ENCODE data around the gene HBG1.
"Not testable (repeated sequence)": the region's sequence is repeated elsewhere in the genome, so short reads cannot be mapped to it uniquely, and the experiment has no call there.

Gene HBG1

DNA sequence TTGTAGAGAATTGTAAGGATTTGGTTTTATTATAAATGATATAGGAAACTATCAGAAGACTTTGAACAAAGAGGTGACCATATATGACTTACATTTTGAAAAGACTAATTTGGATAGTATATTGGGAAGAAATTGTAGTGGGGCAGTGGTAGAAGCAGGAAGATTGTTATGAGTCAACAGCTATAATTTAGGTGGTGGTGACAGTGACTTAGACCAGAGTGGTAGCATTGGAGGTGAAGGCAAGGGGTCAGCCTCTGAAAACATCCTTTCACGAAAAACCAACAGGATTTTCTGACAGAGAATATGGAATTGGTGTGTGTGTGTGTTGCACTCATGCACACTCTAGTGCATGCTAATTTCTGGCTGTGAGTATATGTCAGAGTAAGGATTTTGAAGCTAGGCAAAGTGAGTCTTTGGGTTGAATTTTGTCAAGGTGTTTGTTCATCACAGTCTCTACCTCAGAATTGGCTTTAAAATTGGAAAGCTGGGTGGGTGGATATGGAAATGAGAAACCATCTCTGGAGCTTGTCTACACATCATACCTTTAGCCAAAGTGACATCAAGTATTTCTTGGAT, 28.2 kb upstream of the HBG1 start:
- no peak for DNase-seq (ENCODE audit: low read depth in 3 of 3)

DNA sequence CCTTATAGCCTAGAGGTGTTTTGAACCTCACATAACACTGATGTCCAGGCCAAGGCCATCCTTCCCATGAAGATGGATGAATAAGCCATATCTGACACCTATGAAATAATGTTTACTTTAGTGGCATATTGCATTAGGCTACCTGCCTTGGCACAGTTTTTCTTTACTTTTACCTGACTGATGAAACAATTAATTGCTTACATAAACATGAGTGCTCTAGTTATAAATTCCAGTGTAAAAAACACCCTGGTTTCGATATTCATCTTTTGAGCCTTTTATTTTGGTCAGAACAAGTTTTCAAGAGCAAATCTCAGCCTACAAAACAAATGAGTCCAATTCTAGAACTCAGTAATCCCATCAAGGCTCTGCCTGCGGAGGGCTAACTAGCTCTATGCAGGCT, 27.0 kb upstream of the HBG1 start:
- no peak for DNase-seq (ENCODE audit: low read depth in 3 of 3)

DNA sequence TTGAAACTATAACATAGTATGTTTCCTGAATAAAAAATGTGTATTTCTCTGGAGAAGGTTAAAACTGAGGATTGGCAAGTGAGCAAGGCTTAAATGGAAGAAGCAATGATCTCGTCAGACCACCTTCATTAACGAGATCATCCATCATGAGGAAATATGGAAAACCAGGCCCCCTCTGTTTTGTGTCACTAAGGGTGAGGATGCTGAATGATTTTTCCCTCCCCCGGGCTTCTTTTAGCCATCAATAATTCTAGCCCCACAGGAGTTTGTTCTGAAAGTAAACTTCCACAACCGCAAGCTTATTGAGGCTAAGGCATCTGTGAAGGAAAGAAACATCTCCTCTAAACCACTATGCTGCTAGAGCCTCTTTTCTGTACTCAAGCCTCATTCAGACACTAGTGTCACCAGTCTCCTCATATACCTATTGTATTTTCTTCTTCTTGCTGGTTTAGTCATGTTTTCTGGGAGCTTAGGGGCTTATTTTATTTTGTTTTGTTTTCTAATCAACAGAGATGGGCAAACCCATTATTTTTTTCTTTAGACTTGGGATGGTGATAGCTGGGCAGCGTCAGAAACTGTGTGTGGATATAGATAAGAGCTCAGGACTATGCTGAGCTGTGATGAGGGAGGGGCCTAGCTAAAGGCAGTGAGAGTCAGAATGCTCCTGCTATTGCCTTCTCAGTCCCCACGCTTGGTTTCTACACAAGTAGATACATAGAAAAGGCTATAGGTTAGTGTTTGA, 25.9 kb upstream of the HBG1 start:
- DNase-seq (ENCODE audit: low read depth in 3 of 3) = no peak

DNA sequence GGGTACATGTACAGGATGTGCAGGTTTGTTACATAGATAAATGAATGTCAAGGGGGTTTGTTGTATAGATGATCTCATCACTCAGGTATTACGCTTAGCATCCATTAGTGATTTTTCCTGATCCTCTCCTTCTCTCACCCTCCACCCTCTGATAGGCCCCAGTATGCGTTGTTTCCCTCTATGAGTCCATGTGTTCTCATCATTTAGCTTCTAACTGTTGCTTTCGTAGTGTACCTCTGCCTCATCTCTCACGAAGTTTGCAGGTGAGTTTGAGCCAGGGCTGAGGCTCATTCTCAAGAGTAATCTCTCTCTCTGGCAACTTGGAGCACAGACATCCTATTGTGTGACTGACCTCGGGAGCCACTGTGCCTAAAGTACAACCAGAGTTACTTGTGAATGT, 24.7 kb upstream of the HBG1 start:
- DNase-seq (ENCODE audit: low read depth in 3 of 3) = no peak

DNA sequence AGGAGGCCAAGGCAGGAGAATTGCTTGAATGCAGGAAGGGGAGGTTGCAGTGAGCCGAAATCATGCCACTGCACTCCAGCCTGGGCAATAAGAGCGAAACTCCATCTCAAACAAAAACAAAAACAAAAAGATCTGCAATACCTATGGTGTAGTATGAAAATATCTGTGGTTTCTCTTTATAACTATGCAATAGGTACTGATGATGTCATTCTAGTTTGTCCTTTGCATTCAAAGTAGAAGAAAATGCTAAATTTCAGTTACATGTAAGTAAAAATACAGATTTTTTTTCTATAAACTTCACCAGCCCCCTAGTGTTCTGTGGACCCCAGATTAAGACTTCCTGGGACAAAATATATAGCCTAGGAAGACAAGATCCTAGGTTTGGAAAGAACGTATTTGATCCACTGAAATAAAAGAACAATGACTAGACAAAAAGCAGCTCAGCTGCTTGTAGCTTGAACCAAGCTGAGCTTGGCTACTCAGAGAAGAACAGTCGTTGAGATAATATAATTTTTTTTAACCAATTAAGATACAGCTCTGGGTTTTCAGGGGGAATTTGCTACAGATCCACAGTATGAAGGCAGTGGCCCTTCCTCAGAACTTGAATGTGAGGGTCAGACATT, 22.8 kb upstream of the HBG1 start:
- DNase-seq (ENCODE audit: low read depth in 3 of 3) = no peak

DNA sequence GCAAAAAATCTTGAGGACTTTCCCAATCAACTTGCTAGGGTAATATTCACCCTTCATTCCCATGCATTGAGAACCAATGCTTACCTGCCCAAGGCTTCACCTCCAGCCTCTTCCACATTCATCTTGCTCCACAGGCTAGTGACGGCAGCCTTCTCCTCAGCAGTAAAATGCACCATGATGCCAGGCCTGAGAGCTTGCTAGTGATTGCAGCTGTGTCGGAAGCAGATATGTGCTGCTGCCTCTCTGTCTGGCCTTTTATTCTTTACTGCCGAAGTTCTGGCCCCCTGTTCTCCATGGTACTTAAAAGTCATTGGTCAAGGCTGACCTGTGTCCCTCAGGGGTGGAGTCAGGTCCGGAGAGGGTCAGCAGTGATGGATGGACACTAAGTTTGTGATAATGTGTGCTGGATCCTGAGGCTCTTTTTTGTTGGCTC, 20.1 kb upstream of the HBG1 start, which contains the start of gene HBE1:
HBE1 (minus strand) TSS at position 231 of the 433 bp plus-strand sequence; CDS start at position 176, 55 bp downstream.
- DNase-seq (ENCODE audit: low read depth in 3 of 3) = no peak

DNA sequence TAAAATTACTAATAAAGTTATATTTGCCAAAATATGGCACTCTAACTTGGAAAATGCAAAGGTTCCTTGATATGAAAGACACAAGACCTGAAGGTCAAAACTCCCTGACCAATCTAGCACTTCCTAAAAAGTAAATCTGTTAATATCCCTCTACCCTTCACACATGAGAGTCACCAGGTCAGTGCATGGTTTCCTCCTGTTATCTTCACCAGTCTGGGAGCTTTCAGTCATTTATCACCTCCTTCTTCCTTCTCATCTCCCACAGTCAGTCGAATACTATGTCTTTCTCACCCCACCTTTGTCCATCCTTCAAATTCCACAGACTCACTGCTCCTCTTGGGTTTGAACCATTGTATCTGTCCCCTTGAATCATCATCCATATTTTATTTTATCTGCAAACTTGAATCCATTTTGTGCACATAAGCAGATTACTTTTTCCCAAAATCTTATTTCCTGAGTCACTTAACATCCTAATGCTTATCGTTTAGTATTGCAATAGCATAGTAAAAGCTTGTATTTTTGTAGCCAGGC, 17.4 kb upstream of the HBG1 start:
- no peak for DNase-seq (ENCODE audit: low read depth in 3 of 3)

DNA sequence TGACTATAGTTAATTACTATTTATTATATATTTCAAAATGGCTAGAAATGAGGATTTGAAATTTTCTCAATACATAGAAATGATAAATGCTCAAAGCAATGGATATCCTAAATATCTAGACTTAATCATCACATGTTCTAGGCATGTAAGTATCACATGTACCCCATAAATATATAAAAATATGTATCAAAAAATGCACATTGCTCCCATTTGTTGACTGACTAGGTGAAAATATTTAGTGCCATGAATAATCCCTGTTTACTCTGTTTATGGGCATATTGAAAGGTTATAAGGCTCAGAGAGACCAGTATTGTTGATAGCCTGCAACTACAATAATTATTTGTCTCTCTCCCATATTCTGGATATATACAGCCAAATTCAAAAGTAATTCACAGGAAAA, 17.0 kb upstream of the HBG1 start:
- no peak for DNase-seq (ENCODE audit: low read depth in 3 of 3)

DNA sequence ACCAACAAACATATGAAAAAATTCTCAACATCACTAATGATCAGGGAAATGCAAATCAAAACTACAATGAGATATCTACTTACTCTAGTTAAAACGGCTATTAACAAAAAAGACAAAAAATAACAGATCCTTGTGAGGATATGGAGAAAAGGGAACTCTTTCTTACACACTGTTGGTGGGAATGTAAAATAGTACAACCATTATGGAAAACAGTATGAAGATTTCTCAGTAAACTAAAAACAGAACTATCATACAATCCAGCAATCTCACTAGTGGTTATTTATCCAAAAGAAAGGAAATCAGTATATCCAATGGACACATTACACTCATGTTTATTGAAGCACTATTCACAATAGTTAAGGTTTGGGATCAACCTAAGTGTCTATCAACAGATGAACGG, 16.2 kb upstream of the HBG1 start:
- no peak for DNase-seq (ENCODE audit: low read depth in 3 of 3)

DNA sequence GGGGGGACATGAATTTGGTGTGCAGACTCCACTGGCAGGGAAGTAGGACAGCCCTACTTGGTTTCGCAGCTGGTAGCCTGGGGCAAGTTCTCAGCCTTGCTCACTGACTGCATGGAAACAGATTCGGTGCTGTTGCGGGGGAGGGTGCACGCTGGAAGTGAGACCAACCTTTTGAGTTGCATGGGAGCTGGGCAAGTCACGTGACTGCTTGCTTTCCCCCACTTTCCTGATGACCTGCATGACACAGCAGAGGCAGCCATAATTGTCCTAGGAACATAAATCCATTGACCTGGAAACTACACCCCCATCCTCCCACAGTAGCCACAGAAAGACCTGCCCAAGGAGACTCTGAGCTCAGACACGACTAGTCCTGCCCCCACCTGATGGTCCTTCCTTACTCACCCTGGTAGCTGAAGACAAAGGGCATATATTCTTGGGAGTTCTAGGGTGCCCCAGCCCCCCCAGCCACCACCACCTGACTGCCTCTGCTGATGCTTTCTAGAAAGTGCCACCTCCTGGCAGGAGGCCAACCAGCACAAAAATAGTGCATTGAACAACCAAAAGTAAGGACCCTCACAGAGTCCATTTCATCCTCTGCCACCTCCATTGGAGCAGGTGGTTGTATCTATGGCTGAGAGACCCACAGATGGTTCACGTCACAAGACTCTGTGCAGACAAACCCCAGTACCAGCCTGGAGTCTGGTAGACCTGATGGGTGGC, 9.0 kb upstream of the HBG1 start:
- DNase-seq (ENCODE audit: low read depth in 3 of 3) = no peak

DNA sequence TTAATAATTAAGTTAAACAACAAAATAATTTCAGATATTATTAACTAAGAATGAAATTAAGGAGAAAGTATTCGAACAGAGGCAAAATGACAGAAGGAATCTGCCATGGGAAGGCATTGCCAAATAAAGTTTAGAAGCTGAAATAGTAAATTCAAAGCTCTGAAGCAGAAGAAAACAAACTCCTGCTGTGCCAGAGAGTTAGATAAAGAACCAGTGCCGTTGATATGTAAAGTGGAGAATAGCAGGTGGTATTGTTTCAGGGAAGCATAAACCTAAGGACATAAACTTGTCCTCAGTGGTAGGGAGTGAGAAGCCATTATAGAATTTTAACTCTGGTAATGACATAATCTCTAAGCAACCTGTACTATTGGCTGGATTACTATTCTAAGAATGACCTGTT, 7.6 kb upstream of the HBG1 start:
- no peak for DNase-seq (ENCODE audit: low read depth in 3 of 3)

DNA sequence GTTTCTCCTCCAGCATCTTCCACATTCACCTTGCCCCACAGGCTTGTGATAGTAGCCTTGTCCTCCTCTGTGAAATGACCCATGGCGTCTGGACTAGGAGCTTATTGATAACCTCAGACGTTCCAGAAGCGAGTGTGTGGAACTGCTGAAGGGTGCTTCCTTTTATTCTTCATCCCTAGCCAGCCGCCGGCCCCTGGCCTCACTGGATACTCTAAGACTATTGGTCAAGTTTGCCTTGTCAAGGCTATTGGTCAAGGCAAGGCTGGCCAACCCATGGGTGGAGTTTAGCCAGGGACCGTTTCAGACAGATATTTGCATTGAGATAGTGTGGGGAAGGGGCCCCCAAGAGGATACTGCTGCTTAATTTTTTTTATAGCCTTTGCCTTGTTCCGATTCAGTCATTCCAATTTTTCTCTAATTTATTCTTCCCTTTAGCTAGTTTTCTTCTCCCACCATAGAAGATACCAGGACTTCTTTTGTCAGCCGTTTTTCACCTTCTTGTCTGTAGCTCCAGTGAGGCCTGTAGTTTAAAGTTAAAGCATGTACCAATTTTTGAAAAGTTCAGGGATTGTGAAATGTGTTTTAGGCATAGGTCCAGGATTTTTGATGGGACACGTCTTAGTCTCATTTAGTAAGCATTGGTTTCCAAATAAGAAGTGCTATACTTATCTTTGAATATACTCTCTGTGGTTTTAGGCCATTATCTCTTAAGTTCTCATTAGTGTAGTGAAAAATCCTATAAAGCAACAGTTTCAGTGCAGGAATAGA, 5.2 kb upstream of the HBG1 start, which contains the start of gene HBG2:
HBG2 (minus strand) TSS at position 136 of the 768 bp plus-strand sequence; CDS start at position 83, 53 bp downstream.
- DNase-seq (ENCODE audit: low read depth in 3 of 3) = not testable (repeated sequence)

DNA sequence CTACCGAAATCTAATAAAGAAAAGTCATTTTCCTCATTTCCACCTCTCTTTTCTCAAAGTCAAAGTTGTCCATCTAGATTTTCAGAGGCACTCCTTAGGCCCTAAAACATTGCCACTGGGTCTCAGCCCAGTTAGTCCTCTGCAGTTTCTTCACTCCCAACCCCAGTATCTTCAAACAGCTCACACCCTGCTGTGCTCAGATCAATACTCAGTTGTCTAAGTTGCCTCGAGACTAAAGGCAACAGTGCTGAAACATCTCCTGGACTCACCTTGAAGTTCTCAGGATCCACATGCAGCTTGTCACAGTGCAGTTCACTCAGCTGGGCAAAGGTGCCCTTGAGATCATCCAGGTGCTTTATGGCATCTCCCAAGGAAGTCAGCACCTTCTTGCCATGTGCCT, 4.4 kb upstream of the HBG1 start:
- DNase-seq (ENCODE audit: low read depth in 3 of 3) = not testable (repeated sequence)

DNA sequence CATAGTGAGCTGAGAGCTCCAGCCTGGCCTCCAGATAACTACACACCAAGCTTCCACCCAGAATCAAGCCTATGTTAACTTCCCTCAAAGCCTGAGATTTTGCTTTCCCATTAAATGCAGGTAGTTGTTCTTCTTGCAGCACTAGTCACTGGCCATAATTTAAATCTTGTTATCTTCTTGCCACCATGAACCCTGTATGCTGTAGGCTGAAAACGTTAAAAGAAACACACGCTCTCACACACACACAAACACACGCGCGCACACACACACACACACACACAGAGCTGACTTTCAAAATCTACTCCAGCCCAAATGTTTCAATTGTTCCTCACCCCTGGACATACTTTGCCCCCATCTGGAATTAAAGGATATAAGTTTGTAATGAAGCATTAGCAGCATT, 3.8 kb upstream of the HBG1 start:
- not testable (repeated sequence) for DNase-seq (ENCODE audit: low read depth in 3 of 3)

DNA sequence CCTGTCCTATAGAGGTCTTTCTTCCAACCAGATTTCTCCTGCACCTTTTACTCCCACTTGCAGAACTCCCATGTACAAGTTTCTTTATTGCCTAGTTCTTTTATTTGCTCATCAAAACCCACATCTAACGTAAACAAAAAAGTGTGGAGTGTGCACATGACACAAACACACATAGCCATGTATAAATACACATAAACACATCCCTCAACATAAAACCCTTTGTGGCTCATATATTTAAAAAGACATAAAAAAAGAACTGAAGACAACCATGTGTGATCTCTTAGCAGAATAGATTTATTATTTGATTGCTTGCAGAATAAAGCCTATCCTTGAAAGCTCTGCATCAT, 3.2 kb upstream of the HBG1 start:
- no peak for DNase-seq (ENCODE audit: low read depth in 3 of 3)

DNA sequence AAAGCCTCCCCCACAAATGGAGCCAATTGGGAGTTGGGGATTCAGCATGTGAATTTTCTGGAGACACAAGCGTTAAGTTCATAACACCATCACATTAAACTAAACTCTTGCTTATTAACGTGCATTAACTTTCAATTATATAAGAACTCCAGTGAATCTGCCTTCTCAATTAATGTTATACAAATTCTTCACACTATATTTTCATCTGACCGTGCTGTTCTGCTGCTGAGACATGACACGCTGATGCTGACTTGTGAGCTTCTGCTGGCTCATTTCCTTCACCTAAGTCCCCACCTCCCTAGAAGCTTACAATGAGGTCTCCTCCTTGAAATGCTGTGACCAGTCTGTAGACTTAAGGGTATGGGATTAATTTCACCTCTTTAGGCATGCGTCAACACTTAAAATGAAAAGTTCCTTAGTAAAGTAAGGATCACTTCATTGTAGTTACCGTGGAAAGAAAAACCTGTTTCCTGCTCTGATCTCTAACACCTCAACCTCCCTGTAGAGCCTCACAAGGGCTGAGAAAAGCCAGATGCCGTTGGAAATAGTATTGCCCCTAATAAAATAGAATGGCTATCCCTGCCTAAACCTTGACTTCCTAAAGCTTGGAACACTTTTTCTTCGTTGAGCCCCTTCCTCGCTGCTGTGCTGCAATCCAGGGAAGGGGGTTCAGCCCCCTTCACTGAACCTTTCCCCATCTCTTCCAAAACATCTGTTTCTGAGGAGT, 2.7 kb upstream of the HBG1 start:
- DNase-seq (ENCODE audit: low read depth in 3 of 3) = no peak

DNA sequence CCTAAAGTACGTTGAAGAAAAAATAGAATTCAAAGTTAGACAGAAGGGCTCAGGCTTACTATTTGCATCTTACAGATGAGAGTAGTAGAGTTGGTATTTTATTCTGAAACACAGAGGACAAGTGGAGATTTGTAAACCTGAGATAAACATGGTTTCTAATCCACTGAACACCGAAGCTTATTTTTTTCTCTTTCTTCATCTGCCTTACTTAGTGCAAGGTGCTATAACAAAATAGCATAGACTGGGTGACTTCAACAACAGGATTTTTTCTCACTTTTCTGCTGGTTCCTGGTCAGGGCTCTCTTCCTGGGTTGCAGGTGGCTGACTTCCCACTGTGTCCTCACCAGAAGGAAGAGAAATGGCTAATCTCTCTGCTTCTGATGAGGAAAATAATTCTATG, 2.1 kb upstream of the HBG1 start:
- DNase-seq (ENCODE audit: low read depth in 3 of 3) = no peak

DNA sequence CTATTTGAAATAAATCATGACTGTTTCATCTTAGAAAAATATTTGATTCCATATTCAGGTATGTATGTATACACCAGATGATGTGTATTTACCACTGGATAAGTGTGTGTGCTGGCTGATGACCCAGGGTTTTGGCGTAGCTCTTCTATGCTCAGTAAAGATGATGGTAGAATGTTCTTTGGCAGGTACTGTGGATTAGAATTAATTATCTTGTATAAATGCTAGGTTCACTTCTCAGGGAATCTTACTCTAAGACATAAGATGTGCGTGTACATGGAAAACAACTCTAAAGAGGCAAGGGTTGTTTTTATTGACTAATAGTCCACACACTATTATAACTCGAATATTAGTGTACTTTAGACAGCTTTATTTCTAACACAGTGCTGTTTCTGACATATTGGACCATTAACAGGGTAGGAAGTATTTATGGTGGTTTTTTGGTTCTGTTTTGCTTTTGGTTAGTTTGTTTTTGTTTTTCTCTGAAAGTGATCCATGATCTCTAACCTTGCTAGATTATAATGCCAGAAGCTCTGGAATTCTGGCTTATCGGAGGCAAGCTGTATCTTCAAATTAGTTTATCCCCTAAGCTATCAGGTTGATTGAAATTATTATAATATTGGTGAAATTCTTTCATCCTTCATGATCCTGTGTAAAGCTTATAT, 1.0 kb upstream of the HBG1 start:
- DNase-seq (ENCODE audit: low read depth in 3 of 3) = no peak

DNA sequence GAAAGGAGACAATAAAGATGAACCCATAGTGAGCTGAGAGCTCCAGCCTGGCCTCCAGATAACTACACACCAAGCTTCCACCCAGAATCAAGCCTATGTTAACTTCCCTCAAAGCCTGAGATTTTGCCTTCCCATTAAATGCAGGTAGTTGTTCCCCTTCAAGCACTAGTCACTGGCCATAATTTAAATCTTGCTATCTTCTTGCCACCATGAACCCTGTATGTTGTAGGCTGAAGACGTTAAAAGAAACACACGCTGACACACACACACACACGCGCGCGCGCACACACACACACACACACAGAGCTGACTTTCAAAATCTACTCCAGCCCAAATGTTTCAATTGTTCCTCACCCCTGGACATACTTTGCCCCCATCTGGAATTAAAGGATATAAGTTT, 1.2 kb downstream of the HBG1 start:
- DNase-seq (ENCODE audit: low read depth in 3 of 3) = not testable (repeated sequence)

DNA sequence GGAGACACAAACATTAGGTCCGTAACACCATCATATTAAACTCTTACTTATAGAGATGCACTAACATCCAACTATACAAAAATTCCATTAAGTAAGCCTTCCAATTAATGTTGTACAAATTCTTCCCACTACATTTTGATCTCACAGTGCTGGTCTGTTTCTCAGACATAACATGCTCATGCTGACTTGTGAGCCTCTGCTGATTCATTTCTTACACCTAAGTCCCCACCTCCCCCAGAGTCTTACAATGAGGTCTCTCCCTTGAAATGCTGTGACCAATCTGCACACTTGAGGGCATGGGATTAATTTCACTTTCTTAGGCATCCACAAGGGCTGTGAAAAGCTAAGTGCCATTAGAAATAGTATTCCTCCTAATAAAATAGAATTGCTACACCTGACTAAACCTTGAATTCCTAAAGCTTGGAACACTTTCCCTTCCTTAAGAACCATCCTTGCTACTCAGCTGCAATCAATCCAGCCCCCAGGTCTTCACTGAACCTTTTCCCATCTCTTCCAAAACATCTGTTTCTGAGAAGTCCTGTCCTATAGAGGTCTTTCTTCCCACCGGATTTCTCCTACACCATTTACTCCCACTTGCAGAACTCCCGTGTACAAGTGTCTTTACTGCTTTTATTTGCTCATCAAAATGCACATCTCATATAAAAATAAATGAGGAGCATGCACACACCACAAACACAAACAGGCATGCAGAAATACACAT, 2.0 kb downstream of the HBG1 start:
- DNase-seq (ENCODE audit: low read depth in 3 of 3) = no peak

Data from stimulated activated CD4-positive, alpha-beta T cell treated with anti-CD3 and anti-CD28 coated beads, TNF-alpha, amount 100 ng/mL, for 4 hours (primary cell).